Dermis blood vessel endothelial cell (primary cell): ENCODE measurements around the gene FAM181B. TPM values are rescaled to one million over a fixed set of nuclear protein-coding genes. Genes with fewer than 3 reads are reported as not detected.

ENCODE experiments used
- total RNA-seq: library from RNA; depleted of rRNA; stranded (reverse); fragments of >200 nt; gene quantifications from 2 replicates; pipeline ENCODE4 v1.2.3, GENCODE V29; 2014

FAM181B gene
- total RNA-seq, 1 donor from 2014 or later = under 0.01 TPM

Other genes starting within 250 kb of the FAM181B start
- gene PRCP, start 166.6 kb upstream of the FAM181B start, total RNA-seq = 282 and 333 TPM in 2 replicates
- gene DDIAS, start 167.9 kb upstream of the FAM181B start, total RNA-seq = 4.6 and 12.8 TPM in 2 replicates